H1 (cell line): ENCODE data around the gene TGFBR2. TPM values are rescaled to one million over a fixed set of nuclear protein-coding genes. Genes with fewer than 3 reads are reported as not detected.

Source experiments
- CTCF ChIA-PET: fragments of 300-600 bp; sonication (Branson Sonifier 250); formaldehyde crosslinking; loops from one replicate; lab custom pipeline; 2021; ENCODE audit not compliant: partially characterized antibody; lab: Charles Lee
- POLR2A ChIA-PET: fragments of 300-600 bp; sonication (Branson Sonifier 250); formaldehyde crosslinking; loops from one replicate; lab custom pipeline; 2021; ENCODE audit warnings: inconsistent platforms; ENCODE audit not compliant: partially characterized antibody; lab: Charles Lee
- DNase-seq, 2 experiments: peaks; one replicate each; pipeline versions ENCODE4 v3.0.0 to v3.0.0-alpha.2; 2010 to 2022; ENCODE audit warnings: low spot score in 2 of 2, low read depth in 1 of 2, mixed read lengths in 1 of 2
- FAIRE-seq: peaks from 2 replicates; lab custom pipeline; 2011; peaks lifted over from hg19 to GRCh38; lab: Jason Lieb, UNC
- H2AFZ ChIP-seq: 2 replicates; pipeline ENCODE4 v1.8.1; 2012; ENCODE audit warnings: low read length, inconsistent platforms
- H2AK5ac ChIP-seq: 2 replicates; pipeline ENCODE4 v1.6.1; 2013; ENCODE audit warnings: low read depth, low read length
- H2BK120ac ChIP-seq: replicated peaks from 2 replicates; pipeline ENCODE3; 2013; ENCODE audit warnings: low read depth, low read length, inconsistent platforms
- H2BK12ac ChIP-seq: 2 replicates; pipeline ENCODE4 v1.6.1; 2013; ENCODE audit warnings: low read depth, low read length
- H2BK15ac ChIP-seq: 2 replicates; pipeline ENCODE4 v1.6.1; 2013; ENCODE audit warnings: low read length
- H2BK20ac ChIP-seq: 2 replicates; pipeline ENCODE4 v1.6.1; 2013; ENCODE audit warnings: low read length
- H2BK5ac ChIP-seq: 2 replicates; pipeline ENCODE4 v1.6.1; 2013; ENCODE audit warnings: low read depth, low read length
- H3K14ac ChIP-seq: 2 replicates; pipeline ENCODE4 v1.6.1; 2013; ENCODE audit warnings: inconsistent platforms; ENCODE audit not compliant: insufficient read length
- H3K18ac ChIP-seq: 2 replicates; pipeline ENCODE4 v1.6.1; 2013; ENCODE audit warnings: low read length; ENCODE audit errors: extremely low read depth
- H3K23ac ChIP-seq: 2 replicates; pipeline ENCODE4 v1.6.1; 2013; ENCODE audit warnings: inconsistent platforms; ENCODE audit not compliant: insufficient read length
- H3K23me2 ChIP-seq: 2 replicates; pipeline ENCODE4 v1.6.1; 2013; ENCODE audit warnings: low read depth, low read length
- H3K27ac ChIP-seq: 2 replicates; pipeline ENCODE4 v1.6.1; 2011; ENCODE audit warnings: low read depth, low read length, inconsistent platforms
- H3K27me3 ChIP-seq, 4 experiments: replicated peaks in 1 of 4; 1 replicate in 1 of 4; 2 replicates in 3 of 4; pipeline versions ENCODE4 v1.6.1 to v1.8.1; 2011 to 2013; ENCODE audit warnings: low read length in 3 of 4, mild to moderate bottlenecking in 3 of 4, inconsistent platforms in 2 of 4, mixed read lengths in 2 of 4, moderate library complexity in 1 of 4; ENCODE audit not compliant: control insufficient read depth in 3 of 4, insufficient read depth in 3 of 4; ENCODE audit errors: extremely low read depth in 1 of 4
- H3K36me3 ChIP-seq, 4 experiments: 2 replicates each; pipeline versions ENCODE4 v1.6.1 to v1.8.1; 2011 to 2013; ENCODE audit warnings: mild to moderate bottlenecking in 4 of 4, low read length in 3 of 4, moderate library complexity in 2 of 4, control low read depth in 1 of 4, inconsistent platforms in 1 of 4; ENCODE audit not compliant: insufficient read depth in 4 of 4, control insufficient read depth in 2 of 4
- H3K4ac ChIP-seq: replicated peaks from 2 replicates; pipeline ENCODE3; 2013; ENCODE audit warnings: low read length, low read depth, mixed read lengths, inconsistent platforms; ENCODE audit not compliant: insufficient read length
- H3K4me1 ChIP-seq, 4 experiments: replicated peaks in 1 of 4; 1 replicate in 1 of 4; 2 replicates in 3 of 4; pipeline versions ENCODE4 v1.6.1 to v1.8.1; 2011 to 2013; ENCODE audit warnings: low read length in 3 of 4, inconsistent platforms in 2 of 4, mixed read lengths in 1 of 4; ENCODE audit not compliant: insufficient read depth in 4 of 4, control insufficient read depth in 3 of 4
- H3K4me2 ChIP-seq, 2 experiments: 2 replicates each; pipeline versions ENCODE4 v1.6.1 to v1.8.1; 2011 to 2013; ENCODE audit warnings: low read depth in 2 of 2, low read length in 2 of 2, control low read depth in 1 of 2, inconsistent platforms in 1 of 2, mild to moderate bottlenecking in 1 of 2; ENCODE audit not compliant: insufficient read depth in 1 of 2
- H3K4me3 ChIP-seq, 4 experiments: fragments of 200-600, 300-600 bp in 1 of 4; sonication (generic), shearing (Covaris generic), sonication (Bioruptor Twin) in 1 of 4; 2 replicates each; pipeline versions ENCODE4 v1.5.1 to v1.8.1; 2011 to 2016; ENCODE audit warnings: low read length in 4 of 4, low read depth in 3 of 4, control low read depth in 2 of 4, inconsistent platforms in 2 of 4, mild to moderate bottlenecking in 2 of 4, mixed read lengths in 1 of 4, moderate library complexity in 1 of 4; ENCODE audit not compliant: insufficient read depth in 2 of 4; ENCODE audit errors: extremely low read depth in 1 of 4
- H3K56ac ChIP-seq: replicated peaks from 2 replicates; pipeline ENCODE3; 2013; ENCODE audit warnings: low read depth, mild to moderate bottlenecking, mixed read lengths, low read length, inconsistent platforms; ENCODE audit not compliant: insufficient read length
- H3K79me1 ChIP-seq: 2 replicates; pipeline ENCODE4 v1.6.1; 2013; ENCODE audit warnings: low read depth, low read length, control low read depth
- H3K79me2 ChIP-seq, 2 experiments: 2 replicates each; pipeline versions ENCODE4 v1.6.1 to v1.8.1; 2012 to 2013; ENCODE audit warnings: low read length in 2 of 2, mild to moderate bottlenecking in 2 of 2, inconsistent platforms in 1 of 2; ENCODE audit not compliant: insufficient read depth in 2 of 2, control insufficient read depth in 1 of 2
- H3K9ac ChIP-seq, 4 experiments: replicated peaks in 1 of 4; 1 replicate in 1 of 4; 2 replicates in 3 of 4; pipeline versions ENCODE4 v1.6.1 to v1.8.1; 2011 to 2013; ENCODE audit warnings: low read depth in 3 of 4, low read length in 3 of 4, control low read depth in 2 of 4, mild to moderate bottlenecking in 2 of 4, moderate library complexity in 2 of 4, inconsistent platforms in 1 of 4; ENCODE audit errors: extremely low read depth in 1 of 4
- H3K9me3 ChIP-seq, 2 experiments: 2 replicates each; pipeline versions ENCODE4 v1.6.1 to v1.8.1; 2012 to 2013; ENCODE audit warnings: mild to moderate bottlenecking in 2 of 2, moderate library complexity in 2 of 2, control low read depth in 1 of 2, inconsistent platforms in 1 of 2, low read depth in 1 of 2, low read length in 1 of 2, mixed read lengths in 1 of 2; ENCODE audit not compliant: insufficient read depth in 2 of 2
- H4K20me1 ChIP-seq, 2 experiments: replicated peaks in 1 of 2; 2 replicates each; pipeline versions ENCODE3 to v1.8.1; 2011 to 2013; ENCODE audit warnings: inconsistent platforms in 2 of 2, low read length in 2 of 2, mild to moderate bottlenecking in 1 of 2; ENCODE audit not compliant: insufficient read depth in 2 of 2, control insufficient read depth in 1 of 2
- H4K5ac ChIP-seq: 2 replicates; pipeline ENCODE4 v1.6.1; 2013; ENCODE audit warnings: low read length, low read depth, mixed read lengths, inconsistent platforms; ENCODE audit not compliant: insufficient read length
- H4K8ac ChIP-seq: 2 replicates; pipeline ENCODE4 v1.8.0; 2013; ENCODE audit warnings: mild to moderate bottlenecking, moderate library complexity, low read length, inconsistent platforms; ENCODE audit not compliant: insufficient read depth; ENCODE audit errors: extremely low read depth
- H4K91ac ChIP-seq: replicated peaks from 2 replicates; pipeline ENCODE3; 2013; ENCODE audit warnings: low read length, mixed read lengths, inconsistent platforms; ENCODE audit not compliant: insufficient read length
- BCL11A ChIP-seq, 2 experiments: IDR thresholded peaks; one replicate each; pipeline ENCODE4 v1.6.1; 2011; ENCODE audit warnings: low read depth in 2 of 2, low read length in 2 of 2, mild to moderate bottlenecking in 2 of 2
- CBX8 ChIP-seq: fragments of 300-800, 300-1000 bp; sonication (generic); IDR thresholded peaks from 2 replicates; pipeline ENCODE4 v1.7.1; 2016; ENCODE audit warnings: low read depth, low read length, borderline replicate concordance
- CREB1 ChIP-seq: IDR thresholded peaks from 2 replicates; pipeline ENCODE4 v1.6.1; 2012; ENCODE audit warnings: inconsistent platforms
- EP300 ChIP-seq, 2 experiments: IDR thresholded peaks; 1 replicate in 1 of 2; 2 replicates in 1 of 2; pipeline ENCODE4 v1.6.1; 2011 to 2012; ENCODE audit warnings: low read depth in 2 of 2, low read length in 2 of 2, mild to moderate bottlenecking in 2 of 2, borderline replicate concordance in 1 of 2, inconsistent platforms in 1 of 2, moderate library complexity in 1 of 2
- GABPA ChIP-seq: IDR thresholded peaks from 2 replicates; pipeline ENCODE4 v1.6.1; 2011; ENCODE audit warnings: mild to moderate bottlenecking, low read length, moderate library complexity, borderline replicate concordance; ENCODE audit not compliant: insufficient read depth
- HDAC6 ChIP-seq: IDR thresholded peaks from one replicate; pipeline ENCODE4 v1.7.1; 2012; ENCODE audit warnings: low read depth, mild to moderate bottlenecking, inconsistent platforms, low read length, moderate library complexity
- KDM1A ChIP-seq: fragments of 200-600, 300-600 bp; sonication (generic); IDR thresholded peaks from 2 replicates; pipeline ENCODE4 v1.7.1; 2016; ENCODE audit warnings: mild to moderate bottlenecking, low read length, borderline replicate concordance
- MAX ChIP-seq: IDR thresholded peaks from 2 replicates; pipeline ENCODE4 v1.6.1; 2012; ENCODE audit warnings: inconsistent platforms
- PHF8 ChIP-seq: fragments of 200-600 bp; sonication (generic); conservative IDR thresholded peaks from 2 replicates; pipeline ENCODE4 v1.7.1; 2012; ENCODE audit warnings: low read depth, mild to moderate bottlenecking, inconsistent platforms, low read length, moderate library complexity
- RNF2 ChIP-seq: fragments of 200-900, 300-1000 bp; sonication (generic); IDR thresholded peaks from 2 replicates; pipeline ENCODE4 v1.7.1; 2016; ENCODE audit warnings: borderline replicate concordance, low read depth, mild to moderate bottlenecking, antibody characterized with exemption, low read length; ENCODE audit not compliant: poor library complexity, severe bottlenecking; ENCODE audit errors: missing control alignments
- TBP ChIP-seq: IDR thresholded peaks from 2 replicates; pipeline ENCODE4 v1.6.1; 2011; ENCODE audit warnings: low read depth, low read length, improper control_type of control experiment
- TEAD4 ChIP-seq: IDR thresholded peaks from 2 replicates; pipeline ENCODE4 v1.6.1; 2012; ENCODE audit warnings: low read depth, low read length, inconsistent platforms, mixed read lengths
- WGBS, 2 experiments: shearing (Covaris generic) in 1 of 2; methylation state at CpG; one replicate each; pipeline versions ENCODE4 v1.1.6 to v1.1.7; 2013 to 2015; ENCODE audit warnings: low lambda C conversion rate in 2 of 2, mixed read lengths in 2 of 2, inconsistent platforms in 1 of 2, low coverage in 1 of 2, missing lambda C conversion rate in 1 of 2; ENCODE audit not compliant: insufficient replicate concordance in 2 of 2, insufficient coverage in 1 of 2, insufficient read length in 1 of 2; ENCODE audit errors: extremely low coverage in 1 of 2, missing lambda C conversion rate in 1 of 2; 5-methylcytosine and 5-hydroxymethylcytosine counted together
- polyA plus RNA-seq, 7 experiments: library from polyadenylated mRNA; depleted of rRNA in 3 of 7; stranded (reverse) in 5 of 7; unstranded in 2 of 7; fragments of >200 nt in 5 of 7; fragments of 200-250 nt in 2 of 7; gene quantifications; 1 replicate in 5 of 7; 2 replicates in 1 of 7; 4 replicates in 1 of 7; pipeline versions ENCODE4 v1.2.1 to v1.2.3, GENCODE V29; 2011 to 2013; ENCODE audit warnings: missing spikeins in 2 of 7, mixed read lengths in 2 of 7
- total RNA-seq: library from RNA; stranded (reverse); fragmentation: NEBNext Ultra II Directional; extraction: Animal tissue kit (Norgen Biotek cat#: 25700); gene quantifications from 2 replicates; pipeline ENCODE4 v1.2.1, GENCODE V29; 2021

TGFBR2 gene
- total and polyA plus RNA-seq, 2 of the 8 experiments (the other 6 are each of a cell fraction or from before 2014, with no cell fraction given): 4.2 to 7.4 TPM

- FAIRE-seq (no peak), DNase-seq (no peak)
- H4K5ac ChIP-seq: no peak overlapping the region
- no peak overlapping the region for H3K56ac ChIP-seq
- H4K91ac ChIP-seq: no peak overlapping the region
- H3K23ac ChIP-seq: no peak overlapping the region
- no peak overlapping the region for H2AFZ ChIP-seq
- H3K14ac ChIP-seq: no peak overlapping the region
- no peak overlapping the region for H3K4ac ChIP-seq
- no peak overlapping the region for H2BK12ac ChIP-seq
- H3K36me3 ChIP-seq: no peaks in the 10 kb centered on the region
- no peak overlapping the region for H2BK120ac ChIP-seq
- H4K8ac ChIP-seq: no peak overlapping the region
- H3K18ac ChIP-seq: no peak overlapping the region
- H3K9ac ChIP-seq: no peak overlapping the region
- ChIA-PET CTCF (no interaction called here), POLR2A (no interaction called here)
- peaks cover 6% of the 10 kb centered on the region; the same call in 1 of the 2 replicates for H3K23me2 ChIP-seq
- H3K27ac ChIP-seq: no peak overlapping the region
- H3K4me3 ChIP-seq: no peak overlapping the region
- no peak overlapping the region for H2BK15ac ChIP-seq
- 93% methylated on average over 4 of the region's 4 CpGs; no CpG with 5 or more reads in 1 of the 2 experiments for WGBS, 2 experiments
- peaks cover 0 to 3% of the 10 kb centered on the region in 2 experiments for H4K20me1 ChIP-seq
- no peak overlapping the region for H3K4me2 ChIP-seq
- H3K79me1 ChIP-seq: peaks cover 12% of the 10 kb centered on the region
- H3K9me3 ChIP-seq: no peaks in the 10 kb centered on the region
- H3K79me2 ChIP-seq: peaks cover 10 to 78% of the 10 kb centered on the region in 2 experiments
- no peak overlapping the region for H2AK5ac ChIP-seq
- H3K27me3 ChIP-seq: no peaks in the 10 kb centered on the region
- no peak overlapping the region; the same call in 1 of the 2 replicates for H2BK20ac ChIP-seq
- H3K4me1 ChIP-seq: peaks cover 0 to 11% (median 2%) of the 10 kb centered on the region in 4 experiments; a peak in 5 of 7 replicates
- no peak overlapping the region for H2BK5ac ChIP-seq
- TF ChIP-seq KDM1A: no peak
- no peak for TF ChIP-seq TEAD4
- TF ChIP-seq RNF2: no peak
- TF ChIP-seq CBX8: no peak
- no peak for TF ChIP-seq GABPA
- no peak for TF ChIP-seq CREB1
- no peak for TF ChIP-seq TBP
- TF ChIP-seq HDAC6: no peak
- no peak for TF ChIP-seq EP300 (IDR thresholded peaks at IDR 0.05; ENCODE audit: borderline replicate concordance in 1 of 2, low read depth in 2 of 2, low read length in 2 of 2)
- TF ChIP-seq MAX: no peak
- TF ChIP-seq PHF8: no peak
- no peak for TF ChIP-seq BCL11A (IDR thresholded peaks at IDR 0.05; ENCODE audit: low read depth in 2 of 2, low read length in 2 of 2)
Observed at GRCh38 chr3:30609930-30610701, 3.7 kb downstream of the TGFBR2 start.
